Panc1 (cell line): ENCODE data around the gene DOCK8. TPM values are rescaled to one million over a fixed set of nuclear protein-coding genes. Genes with fewer than 3 reads are reported as not detected.

Experiments
- ATAC-seq: fragments of 200-7000 bp; cut with Tn5 transposase; 2 replicates; pipeline ENCODE4 v1.9.1; 2020; ENCODE audit warnings: mild to moderate bottlenecking, moderate library complexity
- BruUV-seq: library from RNA; stranded (reverse); fragments of 400-500 nt; replicated peaks from 2 replicates; lab custom pipeline; 2021; lab: Mats Ljungman, UMichigan
- CTCF ChIA-PET: fragments of 300-600 bp; sonication (Branson Sonifier 250); formaldehyde crosslinking; loops from one replicate; lab custom pipeline; 2022; ENCODE audit warnings: antibody characterized with exemption; lab: Charles Lee
- POLR2A ChIA-PET: fragments of 300-600 bp; sonication (Branson Sonifier 250); formaldehyde crosslinking; loops from one replicate; lab custom pipeline; 2022; ENCODE audit warnings: antibody characterized with exemption; lab: Charles Lee
- DNase-seq: peaks from one replicate; pipeline ENCODE4 v3.0.0-alpha.2; 2010; ENCODE audit warnings: low read depth, low spot score
- H3K27ac ChIP-seq: 2 replicates; pipeline ENCODE4 v1.5.1; 2011; ENCODE audit warnings: mild to moderate bottlenecking, low read length, inconsistent platforms
- H3K27me3 ChIP-seq: fragments of 200-500 bp; sonication (Bioruptor generic); 2 replicates; pipeline ENCODE4 v1.6.0; 2014; ENCODE audit warnings: low read length, inconsistent platforms; ENCODE audit not compliant: control insufficient read depth, insufficient read depth
- H3K36me3 ChIP-seq: fragments of 200-500 bp; sonication (Bioruptor generic); 2 replicates; pipeline ENCODE4 v1.5.1; 2014; ENCODE audit warnings: inconsistent platforms, mild to moderate bottlenecking, low read length, moderate library complexity; ENCODE audit not compliant: control insufficient read depth, insufficient read depth
- H3K4me1 ChIP-seq: 2 replicates; pipeline ENCODE4 v1.5.1; 2011; ENCODE audit warnings: inconsistent platforms, mild to moderate bottlenecking, low read length, moderate library complexity; ENCODE audit not compliant: control insufficient read depth, insufficient read depth
- H3K4me3 ChIP-seq, 2 experiments: 2 replicates each; pipeline ENCODE4 v1.5.1; 2011 to 2012; ENCODE audit warnings: low read depth in 2 of 2, low read length in 2 of 2, mild to moderate bottlenecking in 2 of 2, inconsistent platforms in 1 of 2, moderate library complexity in 1 of 2
- H3K9me3 ChIP-seq: fragments of 200-500 bp; sonication (Bioruptor generic); 2 replicates; pipeline ENCODE4 v1.5.1; 2014; ENCODE audit warnings: low read depth, mild to moderate bottlenecking, inconsistent platforms, low read length, moderate library complexity; ENCODE audit not compliant: control insufficient read depth, insufficient read depth
- POLR2AphosphoS5 ChIP-seq: IDR thresholded peaks from 2 replicates; pipeline ENCODE4 v1.6.1; 2012; ENCODE audit warnings: mild to moderate bottlenecking, low read depth, low read length, moderate library complexity
- SIN3A ChIP-seq: IDR thresholded peaks from 2 replicates; pipeline ENCODE4 v1.6.1; 2012; ENCODE audit warnings: low read depth, mild to moderate bottlenecking, low read length, moderate library complexity, borderline replicate concordance; ENCODE audit not compliant: insufficient read depth
- TCF7L2 ChIP-seq: IDR thresholded peaks from 2 replicates; pipeline ENCODE4 v1.6.1; 2011; ENCODE audit warnings: mild to moderate bottlenecking, low read depth, low read length, inconsistent platforms
- in situ Hi-C: cut with HindIII; loops from 2 replicates; pipeline ENCODE4 v1.10.0; 2016; ENCODE audit warnings: low sequenced_read_pairs, low pct_unique_long_range_greater_than_20kb
- intact Hi-C: fragments of 100-400 bp; cut with micrococcal nuclease; formaldehyde crosslinking; loops from one replicate; pipeline ENCODE4 v1.10.0; 2022; ENCODE audit not compliant: unreplicated experiment
- total RNA-seq: library from RNA; stranded (reverse); gene quantifications from one replicate; pipeline ENCODE4 v1.2.1, GENCODE V29; 2021; ENCODE audit not compliant: unreplicated experiment
- TF ChIP-seq, protein P1 (sequence below): fragments of 450-650 bp; IDR thresholded peaks from 2 replicates; pipeline ENCODE4 v1.5.1; 2017; ENCODE audit warnings: mild to moderate bottlenecking
- TF ChIP-seq, protein P2 (sequence below), 2 experiments: IDR thresholded peaks; 2 replicates each; pipeline ENCODE4 v1.6.1; 2011 to 2012; ENCODE audit warnings: low read depth in 2 of 2, control low read depth in 1 of 2, low read length in 1 of 2, mild to moderate bottlenecking in 1 of 2, moderate library complexity in 1 of 2; ENCODE audit not compliant: insufficient read depth in 1 of 2

The DOCK8 gene
- total RNA-seq, 1 experiment from 2014 or later: 1.4 TPM

DNA sequence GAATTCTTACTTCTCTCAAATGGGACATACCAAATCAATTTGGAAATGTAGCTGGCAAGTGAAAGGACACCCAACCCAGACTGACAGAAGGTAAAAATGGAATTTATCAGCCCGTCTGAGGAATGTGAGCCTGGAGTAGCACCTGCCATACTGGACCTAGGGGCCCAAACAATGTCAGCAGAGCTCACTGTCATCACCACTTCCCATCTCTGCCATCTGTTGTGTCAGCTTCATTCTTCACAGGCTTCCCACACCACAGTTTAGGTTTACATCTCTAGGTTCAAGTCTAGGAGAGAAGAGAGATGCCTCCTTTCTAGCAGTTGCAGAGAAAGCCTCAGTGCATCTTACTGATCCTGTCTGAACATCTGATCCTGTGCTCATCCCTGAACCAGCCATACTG, 222.4 kb downstream of the DOCK8 start:
- no peaks in the 10 kb centered on the region for H3K9me3 ChIP-seq
- no peak for TF ChIP-seq SIN3A
- TF ChIP-seq, protein P1, sequence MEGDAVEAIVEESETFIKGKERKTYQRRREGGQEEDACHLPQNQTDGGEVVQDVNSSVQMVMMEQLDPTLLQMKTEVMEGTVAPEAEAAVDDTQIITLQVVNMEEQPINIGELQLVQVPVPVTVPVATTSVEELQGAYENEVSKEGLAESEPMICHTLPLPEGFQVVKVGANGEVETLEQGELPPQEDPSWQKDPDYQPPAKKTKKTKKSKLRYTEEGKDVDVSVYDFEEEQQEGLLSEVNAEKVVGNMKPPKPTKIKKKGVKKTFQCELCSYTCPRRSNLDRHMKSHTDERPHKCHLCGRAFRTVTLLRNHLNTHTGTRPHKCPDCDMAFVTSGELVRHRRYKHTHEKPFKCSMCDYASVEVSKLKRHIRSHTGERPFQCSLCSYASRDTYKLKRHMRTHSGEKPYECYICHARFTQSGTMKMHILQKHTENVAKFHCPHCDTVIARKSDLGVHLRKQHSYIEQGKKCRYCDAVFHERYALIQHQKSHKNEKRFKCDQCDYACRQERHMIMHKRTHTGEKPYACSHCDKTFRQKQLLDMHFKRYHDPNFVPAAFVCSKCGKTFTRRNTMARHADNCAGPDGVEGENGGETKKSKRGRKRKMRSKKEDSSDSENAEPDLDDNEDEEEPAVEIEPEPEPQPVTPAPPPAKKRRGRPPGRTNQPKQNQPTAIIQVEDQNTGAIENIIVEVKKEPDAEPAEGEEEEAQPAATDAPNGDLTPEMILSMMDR: no peak
- no peak for TF ChIP-seq POLR2AphosphoS5
- TF ChIP-seq TCF7L2: no peak
- TF ChIP-seq, protein P2, sequence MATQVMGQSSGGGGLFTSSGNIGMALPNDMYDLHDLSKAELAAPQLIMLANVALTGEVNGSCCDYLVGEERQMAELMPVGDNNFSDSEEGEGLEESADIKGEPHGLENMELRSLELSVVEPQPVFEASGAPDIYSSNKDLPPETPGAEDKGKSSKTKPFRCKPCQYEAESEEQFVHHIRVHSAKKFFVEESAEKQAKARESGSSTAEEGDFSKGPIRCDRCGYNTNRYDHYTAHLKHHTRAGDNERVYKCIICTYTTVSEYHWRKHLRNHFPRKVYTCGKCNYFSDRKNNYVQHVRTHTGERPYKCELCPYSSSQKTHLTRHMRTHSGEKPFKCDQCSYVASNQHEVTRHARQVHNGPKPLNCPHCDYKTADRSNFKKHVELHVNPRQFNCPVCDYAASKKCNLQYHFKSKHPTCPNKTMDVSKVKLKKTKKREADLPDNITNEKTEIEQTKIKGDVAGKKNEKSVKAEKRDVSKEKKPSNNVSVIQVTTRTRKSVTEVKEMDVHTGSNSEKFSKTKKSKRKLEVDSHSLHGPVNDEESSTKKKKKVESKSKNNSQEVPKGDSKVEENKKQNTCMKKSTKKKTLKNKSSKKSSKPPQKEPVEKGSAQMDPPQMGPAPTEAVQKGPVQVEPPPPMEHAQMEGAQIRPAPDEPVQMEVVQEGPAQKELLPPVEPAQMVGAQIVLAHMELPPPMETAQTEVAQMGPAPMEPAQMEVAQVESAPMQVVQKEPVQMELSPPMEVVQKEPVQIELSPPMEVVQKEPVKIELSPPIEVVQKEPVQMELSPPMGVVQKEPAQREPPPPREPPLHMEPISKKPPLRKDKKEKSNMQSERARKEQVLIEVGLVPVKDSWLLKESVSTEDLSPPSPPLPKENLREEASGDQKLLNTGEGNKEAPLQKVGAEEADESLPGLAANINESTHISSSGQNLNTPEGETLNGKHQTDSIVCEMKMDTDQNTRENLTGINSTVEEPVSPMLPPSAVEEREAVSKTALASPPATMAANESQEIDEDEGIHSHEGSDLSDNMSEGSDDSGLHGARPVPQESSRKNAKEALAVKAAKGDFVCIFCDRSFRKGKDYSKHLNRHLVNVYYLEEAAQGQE (IDR thresholded peaks at IDR 0.05; ENCODE audit: insufficient read depth in 1 of 2, low read depth in 2 of 2, low read length in 1 of 2): no peak
- no peaks in the 10 kb centered on the region for H3K27me3 ChIP-seq
- in situ Hi-C loops: no loop called here
- DNase-seq (no peak), ATAC-seq (no peak)
- H3K36me3 ChIP-seq: no peaks in the 10 kb centered on the region
- H3K4me1 ChIP-seq: no peaks in the 10 kb centered on the region
- no peak overlapping the region for H3K27ac ChIP-seq
- no TSS peak for BruUV-seq
- intact Hi-C loops: no loop called here
- CTCF ChIA-PET: no interaction called here
- H3K4me3 ChIP-seq: no peak overlapping the region
- POLR2A ChIA-PET: no interaction called here

DNA sequence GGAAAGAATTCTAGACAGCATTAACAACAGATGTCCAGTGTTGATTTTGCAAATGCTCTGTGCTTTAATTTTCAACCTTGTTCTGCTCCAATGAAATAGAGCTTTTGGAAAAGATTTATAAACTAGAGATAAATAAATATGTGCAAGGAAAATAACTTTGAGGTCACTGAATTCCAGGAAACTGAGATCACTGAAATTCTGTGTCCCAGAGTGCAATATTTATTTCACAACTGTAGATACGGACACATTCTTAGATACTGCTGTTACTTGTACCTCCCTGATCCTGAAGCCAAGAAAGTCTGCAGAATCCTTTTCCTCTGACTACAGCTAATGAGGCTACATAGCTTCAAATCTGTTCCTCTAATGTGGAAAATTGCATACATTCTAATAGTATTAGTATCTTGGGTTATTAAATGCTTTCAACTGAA, 222.9 kb downstream of the DOCK8 start:
- intact Hi-C loops: no loop called here
- BruUV-seq: no TSS peak

More for the DNA sequence above, 222.9 kb downstream of the DOCK8 start:
- Histone ChIP-seq H3K4me1 (no peaks in the 10 kb centered on the region), H3K9me3 (no peaks in the 10 kb centered on the region), H3K4me3 (no peak overlapping the region), H3K27ac (no peak overlapping the region), H3K36me3 (no peaks in the 10 kb centered on the region), H3K27me3 (no peaks in the 10 kb centered on the region)
- no peak for ATAC-seq
- TF ChIP-seq TCF7L2 (no peak), SIN3A (no peak), POLR2AphosphoS5 (no peak)
- TF ChIP-seq, protein P2 (IDR thresholded peaks at IDR 0.05; ENCODE audit: insufficient read depth in 1 of 2, low read depth in 2 of 2, low read length in 1 of 2): no peak
- TF ChIP-seq, protein P1: no peak
- in situ Hi-C loops: no loop called here
- DNase-seq: no peak
- POLR2A ChIA-PET: no interaction called here
- CTCF ChIA-PET: no interaction called here
